Stimulated activated CD8-positive, alpha-beta memory T cell treated with anti-CD3 and anti-CD28 coated beads, Interleukin-12 subunit alpha, Interleukin-12 subunit beta, amount 100 ng/mL, for 1 hour (primary cell): ENCODE measurements around the gene DBH.
A peak's percentile ranks its signal among the peaks of the same experiment; 100 is the strongest.

Experiments used
- DNase-seq: peaks from one replicate; pipeline ENCODE4 v3.0.0-alpha.2; 2020; ENCODE audit warnings: low read depth

The DBH gene

DNA sequence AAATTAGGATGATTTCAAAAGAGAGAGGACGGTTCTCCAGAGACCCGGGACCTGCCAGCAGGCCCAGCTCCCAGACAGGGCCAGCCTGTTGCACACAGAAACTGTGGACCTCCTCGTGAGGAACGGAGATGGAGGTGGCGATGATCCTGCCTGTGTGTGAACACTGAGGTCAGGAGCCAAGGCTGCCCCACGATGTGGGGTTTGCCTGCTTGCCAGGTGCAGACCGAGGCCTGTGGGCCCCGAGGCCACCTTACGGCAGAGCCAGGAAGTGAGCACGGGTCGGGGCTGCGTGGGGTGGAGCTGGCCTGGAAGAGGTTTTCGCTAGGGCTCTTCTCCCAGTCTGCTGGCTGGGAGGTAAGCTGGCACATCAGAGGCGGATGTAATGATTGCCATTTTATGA, 31.3 kb upstream of the DBH start:
- no peak for DNase-seq

DNA sequence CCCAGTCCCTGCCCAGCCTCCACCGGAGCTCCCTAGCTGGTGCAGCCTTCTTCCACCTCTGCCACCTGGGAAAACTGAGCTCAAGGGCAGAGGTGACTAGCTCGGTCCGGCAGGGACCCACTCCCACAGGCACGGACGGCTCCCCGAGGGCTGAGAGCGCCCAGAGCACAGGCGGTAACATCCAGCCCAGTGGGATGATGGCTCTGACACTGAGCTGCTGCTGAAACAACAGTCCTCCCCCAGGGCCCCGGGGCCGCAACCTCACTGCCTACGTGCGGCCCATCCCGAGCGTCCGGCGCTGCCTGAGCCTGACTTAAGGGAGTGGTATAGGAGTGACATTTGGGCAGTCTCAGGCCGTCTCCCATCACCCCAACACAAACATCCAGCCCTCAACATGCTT, 30.7 kb upstream of the DBH start:
- no peak for DNase-seq

DNA sequence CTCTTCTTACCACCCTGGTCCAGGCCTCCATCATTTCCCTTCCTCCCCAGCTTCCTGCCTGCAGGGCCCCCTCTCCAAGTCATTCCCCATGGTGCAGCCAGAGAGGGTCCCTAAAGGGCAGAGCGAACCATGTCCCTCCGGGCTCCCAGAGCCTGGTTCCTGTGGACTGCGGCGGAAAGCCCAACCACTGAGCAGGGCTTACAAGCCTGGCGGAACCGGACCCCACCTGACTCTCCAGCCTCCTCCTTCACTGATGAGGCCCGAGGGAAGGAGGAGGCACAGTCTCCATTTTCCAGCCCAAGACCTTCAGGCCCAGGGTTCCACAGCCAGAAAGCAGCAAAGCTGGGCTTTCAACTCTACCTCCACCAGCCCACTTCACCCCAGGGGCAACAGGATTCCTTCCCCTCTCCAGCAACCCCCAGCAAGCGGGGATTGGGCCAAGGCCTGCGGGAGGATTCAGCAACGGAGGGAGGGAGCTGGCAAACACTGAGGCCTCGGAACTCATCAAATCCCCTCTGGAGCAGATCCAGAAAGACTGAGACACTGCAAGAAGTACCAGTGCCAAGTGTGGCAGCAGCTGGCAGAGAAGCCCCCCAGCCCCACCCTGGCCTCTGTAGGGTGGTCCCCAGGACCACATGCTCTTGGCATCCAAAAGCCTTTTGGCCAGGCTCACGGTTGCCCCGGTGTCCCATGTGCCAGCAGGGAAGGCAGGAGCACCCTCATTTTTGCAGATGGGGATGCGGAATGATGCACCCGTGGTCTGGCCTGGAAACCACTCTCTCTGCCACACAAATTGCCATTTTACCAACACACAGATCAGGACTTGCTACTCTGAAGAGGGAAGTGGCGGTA, 30.1 kb upstream of the DBH start:
- DNase-seq, result no peak

DNA sequence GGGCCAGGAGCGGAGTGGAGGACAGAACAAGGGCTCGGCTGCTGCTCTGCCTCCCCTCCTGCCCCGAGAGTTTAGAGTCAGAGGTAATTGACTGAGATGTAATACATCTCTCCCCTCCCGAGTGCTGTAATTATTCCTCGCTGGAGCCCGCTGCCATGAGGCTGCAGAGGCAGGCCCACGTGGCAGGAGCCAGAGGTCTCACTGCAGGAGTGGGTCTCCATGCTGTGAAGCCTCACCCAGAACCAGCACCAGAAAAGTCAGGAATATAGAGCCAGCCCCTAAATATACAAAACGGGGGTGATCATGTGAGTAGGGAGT, 29.5 kb upstream of the DBH start:
- DNase-seq, result no peak

DNA sequence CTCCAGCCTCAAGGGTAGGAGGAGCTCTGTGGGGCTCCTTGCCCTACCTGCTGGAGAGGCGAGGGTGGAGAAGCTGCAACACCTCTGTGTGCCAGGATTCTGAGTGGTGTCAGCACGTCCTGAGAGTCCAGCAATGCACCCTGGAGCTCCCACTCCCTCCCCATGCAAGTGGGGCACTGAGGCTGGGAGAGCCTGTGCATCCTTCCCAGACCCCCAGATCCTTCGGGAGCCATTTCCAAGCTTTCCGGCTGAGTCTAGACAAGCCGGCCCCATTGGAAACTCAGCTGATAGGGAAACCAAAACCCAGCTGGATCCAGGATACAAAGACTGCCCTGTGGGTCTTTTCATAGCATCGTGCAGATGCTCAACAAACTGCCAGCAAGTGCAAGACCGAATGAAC, 28.8 kb upstream of the DBH start:
- DNase-seq, result no peak

DNA sequence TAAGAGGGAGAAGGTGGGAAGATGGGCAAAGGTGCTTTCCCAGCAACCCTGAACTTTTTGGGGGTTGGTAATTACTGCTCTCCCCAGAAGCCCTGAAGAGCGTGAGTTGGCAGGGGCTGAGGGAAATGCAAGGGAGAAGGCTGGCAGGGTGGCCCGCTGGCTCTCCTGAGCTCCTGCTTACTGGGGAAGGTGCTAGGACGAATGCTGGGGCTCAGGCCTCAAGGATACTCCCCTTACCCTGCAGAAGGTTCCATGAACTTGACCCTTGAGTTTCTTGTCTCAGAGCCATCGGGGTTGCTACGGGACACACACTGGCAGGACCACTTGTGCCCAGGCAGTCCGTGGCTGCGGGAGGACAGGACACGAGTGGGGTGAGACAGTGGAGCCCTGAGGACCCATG, 28.2 kb upstream of the DBH start:
- DNase-seq, result no peak

DNA sequence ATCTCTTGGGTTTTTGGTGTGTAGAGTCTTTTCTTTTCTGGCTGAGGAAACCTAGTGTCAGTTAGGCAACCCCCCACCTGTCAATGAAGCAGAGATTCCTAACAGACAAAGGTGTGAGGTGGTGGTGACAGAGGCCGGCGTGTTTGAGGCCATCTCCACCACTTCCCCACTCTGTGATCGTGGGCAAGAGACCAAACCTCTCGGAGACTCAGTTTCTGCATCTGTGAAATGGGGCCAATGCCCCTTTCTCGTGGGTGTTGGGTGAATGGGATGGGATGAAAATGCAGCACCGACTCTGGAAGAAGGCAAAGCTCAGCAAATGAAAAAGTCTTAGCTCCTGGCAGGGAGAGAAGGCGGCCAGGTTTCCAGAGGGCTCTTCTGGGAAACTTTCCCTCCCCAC, 27.8 kb upstream of the DBH start:
- no peak for DNase-seq

DNA sequence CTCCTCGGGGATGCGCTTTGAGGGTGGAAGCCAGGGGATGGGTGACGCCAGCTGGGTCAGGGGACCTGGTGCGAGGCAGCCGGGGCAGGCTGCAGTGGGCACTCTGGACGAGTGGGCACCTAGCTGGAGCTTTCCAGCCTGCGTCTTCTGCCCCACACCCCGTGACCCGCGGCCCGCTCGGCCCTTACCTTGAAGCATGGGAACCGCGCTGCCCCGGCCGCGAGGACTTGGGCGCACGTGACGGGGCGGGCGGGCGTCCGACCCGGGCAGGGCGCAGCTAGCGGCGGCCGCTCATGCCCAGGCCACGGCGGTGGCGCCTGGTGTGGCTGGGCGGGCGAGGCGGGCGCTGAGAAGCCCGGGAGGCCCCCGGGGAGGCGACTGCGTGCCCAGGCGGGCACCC, 27.3 kb upstream of the DBH start:
- DNase-seq, result no peak

DNA sequence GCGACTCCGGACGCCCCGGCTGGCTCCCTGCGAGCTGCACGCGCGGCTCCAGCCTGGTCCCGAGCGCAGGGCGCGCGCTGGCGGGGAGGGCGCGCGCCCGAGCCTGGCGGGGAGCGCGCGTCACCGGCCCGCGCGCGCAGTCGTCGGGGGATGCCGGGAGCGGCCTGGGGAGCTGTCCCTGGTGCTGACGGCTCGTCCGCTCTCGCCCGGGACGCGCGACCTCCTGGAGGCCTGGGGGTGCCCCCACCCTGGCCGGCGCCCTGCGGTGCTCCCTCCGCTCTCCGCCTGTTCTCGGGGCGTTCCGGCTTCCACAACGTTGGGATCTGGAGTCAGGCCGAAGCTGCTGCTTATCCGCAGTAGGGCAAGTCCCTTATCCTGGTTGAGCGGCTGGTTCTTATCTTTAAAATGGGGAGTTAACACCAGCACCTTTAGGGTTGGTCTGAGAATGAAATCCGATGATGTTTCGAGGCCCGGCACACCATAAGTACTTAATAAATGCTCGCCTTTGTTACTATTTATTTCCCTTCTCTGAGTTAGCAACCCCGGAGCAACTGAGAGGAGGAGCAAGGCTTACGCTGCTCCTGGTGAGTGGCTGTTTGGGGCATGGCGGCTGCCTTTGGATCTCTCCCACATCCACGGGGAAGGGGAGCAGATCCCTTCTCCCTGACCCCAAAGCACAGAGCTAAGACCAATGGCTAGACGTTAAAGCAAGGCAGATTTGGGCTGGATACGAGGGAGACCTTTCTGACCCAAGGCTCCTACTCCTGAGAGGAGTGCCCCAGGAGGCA, 26.7 kb upstream of the DBH start, which contains the start of gene FAM163B:
TSS of gene FAM163B (minus strand) at position 79 of the 788 bp plus-strand sequence. CDS start 29,166 bp downstream, outside the sequence.
- no peak for DNase-seq

DNA sequence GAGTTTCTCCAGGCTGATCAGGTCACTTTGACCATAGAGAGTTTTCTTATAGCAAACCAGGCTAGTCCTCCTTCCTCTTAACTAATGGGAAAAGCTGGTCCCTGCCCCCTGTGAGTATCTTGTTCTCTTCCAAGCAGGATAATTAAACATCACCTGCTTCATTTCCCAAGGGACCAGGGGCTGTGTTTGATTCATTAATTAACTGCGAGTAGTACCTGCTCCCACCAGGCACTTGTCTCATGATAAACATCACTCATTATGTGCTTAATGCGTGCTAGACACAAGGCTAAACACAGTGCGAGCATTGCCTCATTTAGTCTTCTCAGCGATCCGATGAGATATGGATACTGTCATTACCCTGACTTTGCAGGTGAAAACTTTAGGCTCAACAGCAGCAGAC, 25.3 kb upstream of the DBH start:
- DNase-seq, result no peak

DNA sequence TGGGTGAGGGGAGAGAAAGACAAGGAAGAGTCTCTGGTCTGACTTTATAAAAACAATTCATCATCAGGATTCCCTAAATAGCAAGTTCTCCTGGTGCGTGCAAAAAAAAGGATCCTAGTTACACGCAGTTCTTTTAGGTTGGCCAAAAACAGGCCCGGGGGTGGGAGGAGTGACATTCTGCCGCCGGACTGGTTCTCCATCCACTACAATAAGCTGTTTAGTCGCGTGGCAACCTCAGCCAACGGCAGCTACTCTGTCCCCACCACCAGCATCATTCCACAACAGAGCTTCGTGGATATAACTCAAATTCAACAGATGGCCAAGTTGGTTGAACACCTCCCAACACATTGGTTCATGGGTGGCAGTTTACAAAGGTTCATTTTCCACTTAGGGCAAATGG, 24.1 kb upstream of the DBH start:
- no peak for DNase-seq

DNA sequence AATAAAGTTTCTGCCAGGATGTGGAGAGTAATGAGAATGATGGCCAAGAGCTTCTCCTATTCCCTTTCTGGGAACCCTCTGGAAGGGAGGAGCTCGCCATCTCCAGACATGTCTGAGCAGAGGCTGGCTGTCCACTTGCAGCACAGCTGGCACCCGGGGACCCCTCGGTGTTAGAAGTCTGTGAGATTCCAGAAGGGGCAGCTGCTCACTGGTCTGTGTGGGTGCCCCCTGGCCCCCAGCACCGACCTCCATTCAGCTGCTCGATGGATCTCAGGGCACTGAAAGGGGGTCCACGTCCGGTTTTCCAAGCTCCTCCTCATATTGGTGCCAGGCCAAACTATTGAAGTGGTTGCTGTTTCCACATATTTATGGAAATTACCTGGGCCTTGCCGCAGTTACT, 23.3 kb upstream of the DBH start:
- no peak for DNase-seq

DNA sequence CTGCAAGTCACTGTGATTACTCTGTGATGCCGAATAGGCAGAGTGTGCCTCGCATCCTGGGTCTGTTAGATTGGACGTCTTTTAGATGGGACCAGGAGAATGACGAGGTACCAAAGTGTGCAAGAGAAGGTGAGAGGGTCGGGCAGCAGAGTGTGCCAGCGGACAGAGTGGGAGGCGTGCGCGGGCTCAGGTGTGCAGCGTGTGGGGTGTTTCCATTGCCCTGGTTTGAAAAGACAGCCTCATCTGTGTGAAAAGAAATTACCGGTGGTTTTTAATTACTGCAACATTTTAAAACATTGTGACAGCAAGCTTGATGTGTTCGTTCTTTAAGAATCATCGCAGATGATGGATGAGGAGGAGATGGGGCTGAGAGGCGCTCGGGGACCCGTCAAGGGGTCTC, 22.7 kb upstream of the DBH start:
- DNase-seq, result no peak

DNA sequence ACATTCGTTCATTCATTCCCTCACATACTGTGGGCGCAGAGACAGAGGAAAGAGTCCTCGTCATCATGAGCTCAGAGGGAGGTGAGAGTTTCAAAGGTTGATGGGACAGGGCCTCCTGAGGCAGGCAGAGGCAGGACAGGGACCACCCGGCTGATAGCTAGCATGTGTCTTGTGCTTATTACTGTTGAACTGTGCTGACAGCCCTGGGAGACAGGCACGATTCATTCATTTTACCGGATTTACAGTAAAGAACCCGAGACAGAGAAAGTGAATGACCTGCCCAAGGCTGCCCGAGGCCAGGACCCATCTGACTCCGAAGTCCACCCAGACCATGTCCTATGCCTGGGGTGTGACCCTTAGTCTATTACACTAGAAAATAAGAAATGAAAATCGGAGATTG, 22.1 kb upstream of the DBH start:
- DNase-seq, result no peak

DNA sequence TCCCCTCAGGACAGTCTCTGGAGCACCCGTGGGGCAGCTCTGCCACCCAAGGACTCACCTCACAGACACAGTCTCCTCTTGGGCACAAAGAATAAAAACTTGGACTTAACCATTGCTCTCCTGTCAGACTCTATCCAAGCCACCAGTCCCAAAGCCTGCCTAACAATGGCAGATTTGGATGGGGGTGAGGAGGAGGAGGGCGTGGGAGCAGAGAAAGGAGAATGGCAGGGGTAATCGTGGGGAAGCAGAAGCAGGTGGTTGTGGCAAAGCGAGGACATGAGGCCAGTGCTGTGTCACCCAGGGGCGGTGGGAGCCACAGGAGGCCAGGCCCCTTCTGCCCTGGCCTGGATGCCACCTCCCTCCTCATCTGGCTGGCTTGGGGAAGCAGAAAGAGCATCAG, 21.5 kb upstream of the DBH start:
- DNase-seq, result no peak

DNA sequence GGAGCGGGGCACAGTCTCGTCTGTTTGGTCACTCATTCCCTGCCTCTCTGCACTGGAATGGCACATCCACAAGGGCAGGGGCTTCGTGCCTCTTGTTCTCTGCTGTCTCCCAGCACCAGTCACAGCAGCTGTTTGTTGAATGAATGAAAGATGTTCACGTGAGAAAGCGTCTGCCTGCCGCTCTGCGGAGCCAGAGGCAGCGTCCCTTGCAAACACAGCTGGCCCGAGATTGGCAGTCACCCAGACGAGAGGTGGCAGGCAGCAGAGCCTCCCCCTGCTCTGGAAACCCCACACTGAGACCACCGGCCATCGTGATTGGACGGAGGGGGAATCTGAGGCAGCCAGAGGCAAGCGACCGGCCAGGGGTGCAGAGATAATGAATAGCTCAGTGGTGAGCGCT, 21.0 kb upstream of the DBH start:
- DNase-seq, result no peak

DNA sequence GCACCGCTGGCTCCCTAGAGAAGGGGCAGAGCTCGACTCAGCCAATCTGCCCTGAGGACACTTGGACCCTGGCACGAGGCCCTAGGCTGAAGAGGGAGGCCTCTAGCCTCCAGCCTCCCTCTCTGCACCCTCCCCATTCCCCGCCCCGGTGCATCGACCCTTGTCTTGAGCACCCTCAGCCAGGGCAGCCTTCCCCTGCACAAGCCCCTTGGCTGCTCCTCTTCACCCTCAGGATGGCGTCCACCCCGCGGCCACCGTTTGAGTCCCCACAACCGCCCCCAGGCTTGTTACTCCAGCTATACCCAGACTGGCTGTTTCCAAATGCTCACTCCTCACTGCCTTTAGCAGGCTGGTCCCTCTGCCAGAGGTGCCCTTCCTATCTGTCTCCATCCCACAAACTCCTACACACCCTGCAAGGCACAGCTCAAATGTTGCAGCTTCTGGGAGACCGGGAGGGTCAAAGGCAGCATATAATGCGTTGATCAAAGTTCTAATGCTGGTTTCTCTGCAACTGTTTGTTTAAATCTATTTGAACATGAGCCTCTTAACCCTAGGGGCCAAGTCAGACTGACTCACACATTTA, 20.5 kb upstream of the DBH start:
- DNase-seq, result no peak

DNA sequence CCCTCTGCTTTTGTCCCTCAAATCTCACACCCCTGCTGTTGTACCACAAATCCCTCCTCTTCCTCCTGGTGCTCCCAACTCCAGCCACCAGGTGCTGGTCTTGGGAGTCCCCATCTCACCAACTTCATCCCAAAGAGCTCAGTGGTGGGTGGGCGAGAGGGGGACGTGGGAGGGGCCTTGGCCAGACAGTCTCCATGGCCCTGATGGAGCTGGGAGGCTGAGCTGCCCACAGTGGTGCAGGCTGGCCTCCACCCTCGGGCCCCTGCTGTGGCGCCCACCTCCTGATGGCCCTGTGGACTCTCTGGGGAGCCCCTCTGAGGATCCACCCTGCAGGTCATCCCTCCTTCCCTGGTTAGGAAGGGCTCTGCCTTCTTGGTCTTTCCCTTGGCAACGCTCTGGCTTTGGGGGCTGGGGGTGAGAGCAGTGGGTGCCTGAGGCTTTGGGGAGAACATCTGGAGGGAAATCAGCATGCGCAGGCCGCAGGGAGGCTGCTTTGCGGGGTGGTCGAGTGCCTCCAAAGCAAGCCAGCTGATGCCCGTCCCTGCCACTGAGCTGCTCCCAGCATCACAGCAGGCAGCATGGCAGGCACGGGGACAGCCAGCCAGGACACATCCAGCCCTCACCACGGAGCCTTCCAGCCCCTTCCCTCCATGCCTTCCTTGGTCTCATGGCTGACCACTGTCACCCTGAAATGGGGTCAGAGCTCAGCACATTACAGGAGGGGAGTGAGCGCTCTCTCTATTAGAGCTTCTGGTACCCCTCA, 19.3 kb upstream of the DBH start:
- DNase-seq, result no peak

DNA sequence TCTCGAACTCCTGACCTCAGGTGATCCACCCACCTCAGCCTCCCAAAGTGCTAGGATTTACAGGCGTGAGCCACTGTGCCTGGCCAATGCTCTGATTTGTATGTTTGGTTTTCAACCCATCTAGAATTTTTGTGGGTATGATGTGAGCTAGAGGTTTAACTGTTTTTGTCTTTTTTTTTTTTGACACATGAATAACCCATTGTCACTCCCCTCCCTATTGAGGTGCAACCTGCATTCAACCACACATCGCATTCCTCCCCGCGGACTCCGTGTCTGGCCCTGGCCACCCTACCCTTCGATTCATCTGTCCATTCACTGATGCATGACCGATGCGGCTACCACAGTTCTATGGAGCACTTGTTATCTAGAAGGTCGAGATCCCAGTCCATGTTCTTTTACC, 17.4 kb upstream of the DBH start:
- no peak for DNase-seq

DNA sequence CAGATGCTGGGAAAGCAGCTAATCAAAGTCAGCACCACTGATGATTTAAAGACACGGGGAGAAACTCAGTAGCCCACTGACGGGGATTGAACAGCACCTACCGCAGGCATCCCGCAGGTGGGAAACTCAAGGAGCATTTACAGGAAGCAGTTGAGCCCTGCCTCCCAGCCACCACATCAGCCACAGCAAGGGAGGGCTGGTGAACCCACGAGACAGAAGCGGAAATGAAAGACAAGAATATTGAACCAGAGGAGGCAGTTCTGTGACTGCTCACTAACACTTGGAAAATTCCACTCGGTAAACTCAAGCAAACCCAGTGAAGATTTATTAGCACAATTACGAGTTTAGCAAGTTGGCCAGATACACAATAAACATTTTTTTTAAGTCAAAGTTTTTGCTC, 16.4 kb upstream of the DBH start:
- peak; percentile 36 for DNase-seq

DNA sequence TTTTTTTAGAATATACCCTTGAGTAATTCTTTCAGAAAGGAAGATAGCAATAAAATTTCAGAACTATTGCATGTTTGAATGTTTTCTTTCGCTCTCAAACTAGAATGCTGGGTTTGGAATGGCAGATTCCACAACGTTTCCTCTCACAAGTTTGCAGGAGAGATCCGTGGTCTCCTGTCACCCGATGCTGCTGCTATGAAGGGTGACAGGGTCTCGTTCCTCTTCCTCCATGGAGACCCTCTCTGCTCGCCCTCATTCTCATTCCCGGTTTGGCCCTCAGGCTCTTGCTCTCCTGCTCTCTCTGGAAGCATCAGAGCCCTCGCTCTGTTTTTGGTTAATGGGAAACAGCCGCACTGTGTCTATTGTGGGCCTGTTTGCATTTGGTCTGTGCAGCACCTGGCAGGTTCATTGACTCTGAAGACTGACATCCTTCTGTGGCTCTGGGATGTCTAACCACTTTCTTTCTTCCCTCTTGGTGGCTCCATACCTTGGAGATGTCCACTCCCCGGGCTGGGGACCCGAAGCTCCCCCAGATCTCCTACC, 14.4 kb upstream of the DBH start:
- no peak for DNase-seq

DNA sequence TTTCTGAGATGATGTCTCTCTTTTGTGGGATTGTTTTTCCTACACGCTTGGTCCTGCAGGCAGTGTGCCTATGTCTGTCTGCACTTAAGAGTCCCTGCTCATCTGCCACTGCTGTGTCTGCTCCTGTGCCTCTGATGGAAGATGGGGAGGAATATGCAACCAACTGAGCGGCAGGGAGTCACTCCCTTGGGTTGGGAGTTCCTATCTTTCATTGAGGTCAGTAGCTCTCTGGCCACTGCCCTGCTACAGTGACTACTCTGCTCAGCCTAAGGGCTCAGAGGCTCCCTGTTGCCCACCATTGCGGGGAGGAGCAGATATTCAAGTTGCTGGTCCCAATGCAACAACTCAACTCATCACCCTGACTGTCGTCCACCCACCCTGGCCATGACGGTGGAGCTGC, 13.6 kb upstream of the DBH start:
- no peak for DNase-seq
